ENCODE data around the gene NR2F1.

The NR2F1 gene

GRCh38 chr5:93572608-93573353, 10.2 kb upstream of the NR2F1 start:
- no peak for TF ChIP-seq RARB (CRISPR knock-in tag; IDR thresholded peaks at IDR 0.05)
- no peak for TF ChIP-seq ZNF565 (CRISPR knock-in tag; conservative IDR thresholded peaks at IDR 0.05; ENCODE audit: low read depth)
- no peak for TF ChIP-seq CSDC2 (CRISPR knock-in tag; IDR thresholded peaks at IDR 0.05)
- TF ChIP-seq TCF4 (CRISPR knock-in tag; IDR thresholded peaks at IDR 0.05; ENCODE audit: borderline replicate concordance): no peak
- TF ChIP-seq GLIS3 (CRISPR knock-in tag; IDR thresholded peaks at IDR 0.05): no peak
- TF ChIP-seq ARNTL (CRISPR knock-in tag; IDR thresholded peaks at IDR 0.05; ENCODE audit: borderline replicate concordance, low read depth): no peak
- TF ChIP-seq CREB5 (CRISPR knock-in tag; IDR thresholded peaks at IDR 0.05; ENCODE audit: low read depth): no peak
- ATAC-seq: no peak

GRCh38 chr5:93573354-93574351, 9.4 kb upstream of the NR2F1 start:
- TF ChIP-seq ZFP30 (CRISPR knock-in tag; IDR thresholded peaks at IDR 0.05) (no peak), ARNTL (CRISPR knock-in tag; IDR thresholded peaks at IDR 0.05; ENCODE audit: borderline replicate concordance, low read depth) (no peak), TCF4 (CRISPR knock-in tag; IDR thresholded peaks at IDR 0.05; ENCODE audit: borderline replicate concordance) (no peak), POU6F1 (CRISPR knock-in tag; IDR thresholded peaks at IDR 0.05; ENCODE audit: borderline replicate concordance, low read depth) (no peak), TSHZ2 (CRISPR knock-in tag; IDR thresholded peaks at IDR 0.05) (no peak), ZFP3 (CRISPR knock-in tag; IDR thresholded peaks at IDR 0.05) (no peak), GLIS3 (CRISPR knock-in tag; IDR thresholded peaks at IDR 0.05) (no peak), CSRNP3 (CRISPR knock-in tag; IDR thresholded peaks at IDR 0.05) (no peak), ZNF565 (CRISPR knock-in tag; conservative IDR thresholded peaks at IDR 0.05; ENCODE audit: low read depth) (no peak), PPARA (CRISPR knock-in tag; IDR thresholded peaks at IDR 0.05; ENCODE audit: borderline replicate concordance) (no peak), BACH2 (CRISPR knock-in tag; IDR thresholded peaks at IDR 0.05; ENCODE audit: borderline replicate concordance) (no peak), CSDC2 (CRISPR knock-in tag; IDR thresholded peaks at IDR 0.05) (no peak), OSR1 (CRISPR knock-in tag; IDR thresholded peaks at IDR 0.05) (no peak), RARB (CRISPR knock-in tag; IDR thresholded peaks at IDR 0.05) (no peak), ZNF70 (CRISPR knock-in tag; IDR thresholded peaks at IDR 0.05) (no peak), ESRRG (CRISPR knock-in tag; IDR thresholded peaks at IDR 0.05) (no peak), ISL1 (CRISPR knock-in tag; IDR thresholded peaks at IDR 0.05) (no peak), CREB5 (CRISPR knock-in tag; IDR thresholded peaks at IDR 0.05; ENCODE audit: low read depth) (no peak), ZNF8 (CRISPR knock-in tag; IDR thresholded peaks at IDR 0.05) (no peak)
- no peak for ATAC-seq

Data from SK-N-SH treated with all-trans-retinoic acid at 6 μM for 48 hours (cell line).